ENCODE measurements around the gene GPR31.
"Not testable (repeated sequence)": the region's sequence is repeated elsewhere in the genome, so short reads cannot be mapped to it uniquely, and the experiment has no call there.

The GPR31 gene

GRCh38 chr6:167157863-167158262, at the start of gene GPR31:
Gene GPR31 (minus strand): TSS chr6:167157980. CDS start chr6:167157831, 149 bp downstream.
- no peak for ATAC-seq

GRCh38 chr6:167207527-167207926, 49.7 kb upstream of the GPR31 start:
- ATAC-seq = no peak

GRCh38 chr6:167205316-167205715, 47.5 kb upstream of the GPR31 start:
- not testable (repeated sequence) for ATAC-seq

GRCh38 chr6:167204059-167204348, 46.2 kb upstream of the GPR31 start:
- not testable (repeated sequence) for ATAC-seq

- not testable (repeated sequence) for ATAC-seq
Measured at GRCh38 chr6:167203261-167204058, 45.7 kb upstream of the GPR31 start.

- ATAC-seq = not testable (repeated sequence)
Measured at GRCh38 chr6:167202613-167203012, 44.8 kb upstream of the GPR31 start.

GRCh38 chr6:167200806-167201205, 43.0 kb upstream of the GPR31 start:
- ATAC-seq = no peak

- peak in 1 of 2 donors; percentile 20 for ATAC-seq
Measured at GRCh38 chr6:167195941-167196610, 38.3 kb upstream of the GPR31 start.

GRCh38 chr6:167193515-167194125, 35.8 kb upstream of the GPR31 start:
- ATAC-seq = not testable (repeated sequence)

- not testable (repeated sequence) for ATAC-seq
Measured at GRCh38 chr6:167191043-167191583, 33.3 kb upstream of the GPR31 start.

- ATAC-seq = not testable (repeated sequence)
Measured at GRCh38 chr6:167187275-167187674, 29.5 kb upstream of the GPR31 start.

GRCh38 chr6:167185101-167185500, 27.3 kb upstream of the GPR31 start:
- ATAC-seq = not testable (repeated sequence)

- ATAC-seq = peak in 1 of 2 donors; percentile 73
Measured at GRCh38 chr6:167182913-167183314, 25.1 kb upstream of the GPR31 start.

GRCh38 chr6:167181351-167181750, 23.6 kb upstream of the GPR31 start:
- ATAC-seq = not testable (repeated sequence)

GRCh38 chr6:167180086-167180485, 22.3 kb upstream of the GPR31 start:
- not testable (repeated sequence) for ATAC-seq

- not testable (repeated sequence) for ATAC-seq
Measured at GRCh38 chr6:167178896-167179655, 21.3 kb upstream of the GPR31 start.

- ATAC-seq = not testable (repeated sequence)
Measured at GRCh38 chr6:167177271-167177670, 19.5 kb upstream of the GPR31 start.

- not testable (repeated sequence) for ATAC-seq
Measured at GRCh38 chr6:167172011-167172410, 14.2 kb upstream of the GPR31 start.

- ATAC-seq = not testable (repeated sequence)
Measured at GRCh38 chr6:167171300-167171699, 13.5 kb upstream of the GPR31 start.

- ATAC-seq = not testable (repeated sequence)
Measured at GRCh38 chr6:167169867-167170266, 12.1 kb upstream of the GPR31 start.

GRCh38 chr6:167168296-167168695, 10.5 kb upstream of the GPR31 start:
- not testable (repeated sequence) for ATAC-seq

GRCh38 chr6:167167699-167168098, 9.9 kb upstream of the GPR31 start:
- ATAC-seq = not testable (repeated sequence)

Measured in activated CD4-positive, CD25-positive, alpha-beta regulatory T cell treated with anti-CD3 and anti-CD28 coated beads, Interleukin-2, amount 50 U/mL, for 24 hours (primary cell).